IPS DF 4.7 (cell line): ENCODE results near the gene IVNS1ABP.
A peak's percentile ranks its signal among the peaks of the same experiment; 100 is the strongest.
"Not testable (repeated sequence)": the region's sequence is repeated elsewhere in the genome, so short reads cannot be mapped to it uniquely, and the experiment has no call there.

Source experiments
- DNase-seq: peaks from one replicate; pipeline ENCODE4 v3.0.0-alpha.2; 2013; ENCODE audit warnings: low spot score; ENCODE audit errors: extremely low read depth

The IVNS1ABP gene

DNA sequence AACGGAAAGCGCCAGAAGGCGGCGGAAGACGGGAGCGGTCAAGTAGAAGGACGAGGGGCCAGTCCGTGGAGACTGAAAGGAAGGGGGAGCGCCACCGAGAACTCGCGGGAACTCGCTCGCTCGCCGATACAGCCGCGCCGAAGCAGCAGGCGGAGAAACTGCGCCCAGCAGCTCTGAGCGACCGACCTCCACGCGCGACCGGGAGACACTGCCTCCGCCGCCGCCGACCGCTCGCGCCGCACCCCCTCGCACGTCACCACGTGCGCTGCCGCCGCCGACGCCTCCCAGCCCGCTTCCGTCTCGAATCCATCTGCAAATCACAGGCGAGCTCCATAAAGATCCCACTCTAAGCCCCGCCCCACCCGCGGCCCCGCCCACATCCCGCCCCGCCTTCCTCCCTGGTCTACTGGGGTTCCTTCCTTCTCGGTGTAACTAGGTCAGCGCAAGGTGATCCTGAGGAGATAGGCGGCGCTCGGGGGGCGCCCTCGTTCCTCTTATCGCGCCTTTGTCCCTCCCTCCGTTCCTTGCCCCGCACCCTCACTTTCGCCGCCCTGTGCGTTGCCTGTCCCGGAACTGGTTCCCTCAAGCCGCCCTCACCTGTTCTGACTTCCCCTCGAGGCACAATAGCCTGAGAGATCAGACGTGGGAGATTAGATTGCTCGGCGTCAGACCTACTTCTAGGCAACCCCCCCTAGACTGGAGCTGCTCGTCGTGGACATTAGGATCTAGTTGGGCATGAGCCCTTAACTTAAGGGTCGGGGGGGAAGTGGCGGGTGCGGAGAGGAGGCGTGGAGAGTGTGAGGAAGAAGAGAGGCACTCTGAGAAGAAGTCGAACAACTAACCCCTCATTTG is at the start of gene IVNS1ABP:
TSS of gene IVNS1ABP (minus strand) at position 210 of the 852 bp plus-strand sequence. CDS start 7,750 bp downstream, outside the sequence.
- DNase-seq = peak; percentile 78

DNA sequence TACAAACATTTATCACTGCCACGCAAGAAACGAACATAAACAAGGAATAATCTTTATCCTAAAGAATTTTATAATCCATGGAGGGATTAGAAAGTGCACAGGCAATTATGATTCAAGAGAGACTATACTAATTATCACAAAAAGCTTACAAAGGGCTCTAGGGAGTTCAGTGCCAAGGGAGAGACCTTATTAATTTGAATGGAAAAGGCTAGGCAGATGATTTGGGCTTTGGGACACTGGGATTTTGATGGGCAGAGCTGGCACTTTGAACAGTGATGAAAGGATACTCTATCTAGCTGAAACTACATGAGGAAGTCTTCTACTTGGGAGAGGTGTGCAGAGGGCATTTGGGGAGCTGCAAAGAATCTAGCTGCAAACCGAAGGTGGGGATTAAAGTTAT is 48.9 kb upstream of the IVNS1ABP start:
- DNase-seq = no peak

GRCh38 chr1:185364528-185364927 is 47.5 kb upstream of the IVNS1ABP start:
- DNase-seq = not testable (repeated sequence)

- no peak for DNase-seq
Observed at GRCh38 chr1:185363205-185363604, 46.2 kb upstream of the IVNS1ABP start.

DNA sequence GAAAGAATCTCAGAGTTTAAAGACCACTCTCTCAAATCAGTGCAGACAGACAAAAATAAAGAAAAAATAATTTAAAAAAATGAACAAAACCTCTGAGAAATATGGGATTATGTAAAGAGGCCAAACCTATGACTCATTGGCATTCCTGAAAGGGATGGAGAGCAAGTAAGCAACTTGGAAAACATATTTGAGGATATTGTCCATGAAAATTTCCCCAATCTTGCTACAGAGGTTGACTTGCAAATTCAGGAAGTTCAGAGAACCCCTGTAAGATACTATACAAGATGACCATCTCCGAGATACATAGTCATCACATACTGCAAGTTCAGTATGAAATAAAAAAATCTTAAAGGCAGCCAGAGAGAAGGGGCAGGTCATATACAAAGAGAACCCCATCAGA is 43.7 kb upstream of the IVNS1ABP start:
- no peak for DNase-seq

GRCh38 chr1:185358957-185359356 is 41.9 kb upstream of the IVNS1ABP start:
- DNase-seq = no peak

DNA sequence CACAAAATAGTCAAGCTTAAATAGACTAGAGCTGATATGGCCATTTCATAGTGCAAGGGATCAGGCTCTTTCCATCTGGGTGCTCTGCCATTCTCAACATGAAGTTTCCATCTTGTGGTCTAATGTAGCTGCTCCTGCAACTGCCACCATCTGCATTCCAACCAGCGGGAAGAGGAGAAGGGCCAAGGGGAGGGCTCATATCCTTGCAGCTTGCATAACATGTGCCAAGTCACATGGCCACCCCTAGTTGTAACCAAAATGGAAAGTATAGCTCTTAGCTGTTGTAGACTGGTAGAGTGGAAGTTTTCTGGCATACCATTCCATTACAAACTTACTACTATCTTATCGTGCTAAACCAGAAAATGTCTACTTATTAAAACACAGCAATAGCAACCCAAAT is 38.9 kb upstream of the IVNS1ABP start:
- no peak for DNase-seq

DNA sequence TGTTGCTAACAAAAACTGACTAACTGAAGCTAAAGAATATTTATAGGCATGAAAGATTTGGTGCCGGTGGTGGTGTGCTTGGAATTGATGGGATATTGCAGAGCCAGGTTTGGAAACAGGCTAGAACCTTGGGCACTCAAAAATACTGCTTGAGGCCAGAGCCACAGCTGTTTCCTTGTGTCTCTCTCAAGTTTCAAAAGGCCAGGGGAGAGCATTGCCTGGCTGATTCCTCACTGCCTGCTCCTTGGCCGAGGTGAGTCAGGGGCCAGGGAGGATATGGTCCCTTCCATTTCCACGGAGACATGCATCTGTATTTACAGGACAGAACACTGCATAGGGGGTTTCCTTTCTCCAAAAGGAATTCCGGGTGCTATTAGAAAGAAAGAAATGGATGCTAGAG is 36.1 kb upstream of the IVNS1ABP start:
- DNase-seq = no peak

GRCh38 chr1:185351734-185352466 is 34.9 kb upstream of the IVNS1ABP start:
- no peak for DNase-seq

GRCh38 chr1:185350027-185350442 is 33.0 kb upstream of the IVNS1ABP start:
- no peak for DNase-seq

DNA sequence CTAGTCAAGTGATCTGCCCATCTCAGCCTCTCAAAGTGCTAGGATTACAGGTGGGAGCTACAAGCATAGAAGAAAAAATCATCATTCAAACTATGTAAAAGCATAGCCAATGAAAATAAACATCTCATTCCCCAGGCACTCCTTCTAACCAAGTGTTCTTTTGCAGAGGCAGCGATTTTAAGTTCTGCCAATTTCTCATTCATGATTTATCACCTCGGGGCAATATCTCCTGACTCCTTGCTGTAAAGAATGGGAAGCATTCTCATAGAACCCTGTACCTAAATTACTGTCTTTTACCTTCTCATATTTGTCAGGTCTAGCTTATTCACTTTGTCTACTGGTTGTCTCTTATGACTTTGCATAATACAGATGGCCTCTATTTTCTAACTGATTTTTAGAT is 32.5 kb upstream of the IVNS1ABP start:
- DNase-seq = no peak

GRCh38 chr1:185348985-185349384 is 31.9 kb upstream of the IVNS1ABP start:
- no peak for DNase-seq

- no peak for DNase-seq
Observed at GRCh38 chr1:185348296-185348695, 31.3 kb upstream of the IVNS1ABP start.

DNA sequence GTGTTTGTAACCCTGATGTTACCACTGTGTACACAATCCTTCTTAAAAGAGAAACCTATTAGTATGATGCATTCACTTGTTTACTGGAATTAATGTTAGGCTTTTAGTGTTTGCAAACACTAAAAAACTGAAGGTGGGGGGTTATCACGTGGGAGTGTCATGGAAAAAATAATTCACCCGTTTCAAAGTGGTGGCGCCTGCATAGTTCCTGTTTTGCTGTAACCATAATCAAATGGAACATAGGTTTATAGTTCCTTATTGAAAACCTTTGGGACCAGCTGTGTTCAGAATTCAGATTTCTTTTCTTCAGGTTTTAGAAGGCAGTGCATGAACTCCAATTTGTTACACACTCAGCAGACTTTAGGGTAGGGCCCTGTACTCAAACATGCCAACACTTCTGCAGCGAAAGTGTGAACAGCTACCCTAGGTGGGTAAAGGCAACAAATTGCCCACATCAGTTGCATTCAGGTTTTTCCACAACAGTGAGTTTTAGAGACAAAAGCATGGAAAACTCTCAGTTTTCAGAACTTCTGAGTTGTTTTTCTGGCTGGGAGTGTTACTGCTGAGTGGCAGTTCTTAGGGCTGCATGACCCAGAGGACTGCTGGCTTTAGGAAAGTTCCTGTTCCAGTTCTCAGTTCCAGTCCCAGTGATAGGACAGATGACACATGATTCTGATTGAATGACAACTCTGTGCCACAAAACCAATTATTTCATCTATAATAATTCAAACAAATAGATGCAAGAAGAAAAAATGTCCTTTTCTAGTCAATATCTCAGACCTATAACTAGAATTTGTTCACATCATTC is 29.1 kb upstream of the IVNS1ABP start:
- DNase-seq = no peak

DNA sequence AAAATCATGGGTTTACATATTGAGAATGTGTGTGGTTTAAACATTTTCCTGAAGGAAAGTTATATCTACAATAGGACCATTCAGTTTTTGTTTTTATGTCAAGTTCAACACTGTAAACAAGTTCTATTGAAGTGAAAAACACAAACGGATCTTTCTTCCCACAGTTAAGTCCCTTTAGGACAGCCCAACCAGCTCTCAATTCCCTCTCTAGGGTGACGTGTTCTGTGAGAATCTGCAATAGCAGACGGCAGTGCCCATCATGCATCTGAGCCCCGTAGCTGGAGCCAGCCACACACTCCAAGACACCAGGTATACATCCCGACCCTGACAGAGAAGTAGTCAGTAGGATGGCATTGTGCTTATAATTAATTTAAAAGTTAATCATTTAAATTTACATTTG is 26.3 kb upstream of the IVNS1ABP start:
- DNase-seq = no peak

- no peak for DNase-seq
Observed at GRCh38 chr1:185342672-185343259, 25.7 kb upstream of the IVNS1ABP start.

DNA sequence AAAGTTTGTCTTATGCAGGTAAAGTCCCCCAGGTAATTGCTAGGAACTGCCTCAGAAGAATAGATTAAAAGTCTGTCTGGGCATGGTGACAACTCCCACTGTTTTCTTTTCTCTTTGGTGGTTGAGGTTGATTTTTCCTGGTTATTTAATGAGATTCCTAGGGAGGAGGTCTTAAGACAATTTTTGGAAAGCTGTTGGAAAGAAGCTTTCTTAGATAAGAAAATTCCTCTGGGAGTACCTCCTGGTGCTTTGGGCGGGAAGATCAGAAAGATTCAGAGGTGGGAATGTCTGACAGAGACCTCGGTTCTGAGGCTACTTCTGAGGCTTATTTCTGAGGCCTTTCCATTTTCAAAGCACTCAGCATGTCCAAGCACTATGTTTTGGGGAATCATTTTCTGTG is 25.0 kb upstream of the IVNS1ABP start:
- no peak for DNase-seq

DNA sequence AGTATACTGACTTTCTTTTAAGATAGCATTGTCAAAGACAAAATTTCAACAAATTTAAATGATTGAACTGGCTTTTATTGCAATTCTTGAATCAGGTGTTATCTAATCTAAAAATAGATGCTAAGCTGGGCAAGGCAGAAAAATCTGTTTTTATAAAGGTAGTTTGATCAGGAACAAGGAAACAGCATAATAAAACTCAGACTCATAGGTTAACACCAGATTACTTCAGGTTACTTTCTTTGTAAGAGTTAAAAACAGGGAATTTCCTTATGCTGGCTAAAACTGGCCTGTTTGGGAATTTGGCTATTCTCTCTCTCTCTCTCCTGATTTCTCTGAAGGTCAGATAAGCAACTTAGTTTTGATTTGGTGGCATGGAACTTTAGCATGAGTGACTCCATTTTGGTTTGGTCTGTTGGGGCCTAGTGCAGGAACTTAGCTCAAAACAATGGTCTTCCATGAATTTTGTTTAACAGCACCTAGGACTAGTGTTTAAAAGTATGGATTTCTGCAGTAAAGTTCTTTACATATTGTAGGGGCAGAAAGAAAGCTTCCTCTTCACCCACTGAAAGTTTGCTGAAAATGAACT is 24.2 kb upstream of the IVNS1ABP start:
- no peak for DNase-seq

DNA sequence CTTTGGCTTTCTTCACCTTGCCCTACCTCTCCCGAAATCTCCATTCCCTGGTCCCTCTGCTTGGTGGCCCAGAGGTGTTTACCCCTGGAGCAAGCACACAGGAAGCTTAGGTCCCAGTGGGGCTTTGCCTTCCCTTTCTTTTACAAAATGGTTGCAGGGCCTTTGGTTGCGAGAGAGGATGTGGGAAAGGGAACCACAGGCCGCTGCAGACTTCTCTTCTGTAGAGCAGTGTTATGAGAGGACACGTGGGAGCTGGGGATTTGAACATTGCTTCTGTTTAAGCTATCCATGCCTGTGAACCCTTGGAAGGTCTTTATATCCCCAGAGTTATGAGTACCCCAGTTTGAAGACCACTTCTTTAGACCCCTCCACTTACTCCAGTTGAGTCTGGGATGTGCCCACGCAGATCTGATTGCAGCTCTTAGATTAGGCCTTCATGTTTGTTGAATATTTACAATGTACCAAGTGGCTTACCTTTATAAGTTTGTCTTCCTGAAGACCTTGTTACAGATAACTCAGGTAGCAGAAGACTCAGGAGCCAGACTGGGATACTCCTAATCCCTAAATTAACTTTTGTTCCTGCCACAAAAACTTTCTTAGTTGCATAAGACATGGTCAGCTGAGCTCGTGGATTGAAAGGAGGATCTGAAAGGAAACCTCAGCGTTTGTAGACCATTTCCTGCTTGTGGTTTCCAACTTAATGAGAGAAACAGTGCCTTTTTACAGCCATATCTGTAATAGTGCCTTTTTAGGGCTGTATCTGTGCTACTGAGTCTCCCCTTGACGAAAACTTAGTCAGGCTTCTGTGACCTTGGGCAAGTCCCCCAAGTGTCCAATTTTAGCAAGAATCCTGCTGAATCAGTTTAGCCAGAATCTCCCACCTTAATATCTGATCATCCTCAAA is 21.9 kb upstream of the IVNS1ABP start:
- no peak for DNase-seq

DNA sequence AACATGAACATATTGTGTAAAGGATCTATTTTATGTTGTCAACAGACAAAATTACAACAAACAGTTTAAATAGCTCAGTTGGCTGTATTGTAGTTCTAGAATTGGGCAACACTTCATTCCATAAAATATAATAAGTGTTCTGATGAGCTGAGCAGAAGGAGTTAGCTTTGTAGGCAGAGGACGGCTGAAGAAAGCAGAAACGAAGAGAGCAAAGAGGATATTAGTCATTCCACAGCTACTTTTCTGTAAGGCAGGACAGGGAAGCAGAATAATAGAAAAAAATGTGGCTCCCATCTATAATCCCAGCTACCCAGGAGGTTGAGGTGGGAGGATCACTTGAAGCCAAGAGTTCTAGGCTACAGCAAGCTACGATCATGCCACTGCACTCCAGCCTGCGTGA is 20.2 kb upstream of the IVNS1ABP start:
- no peak for DNase-seq
